ENCODE measurements around the gene PTPRU.
"Not testable (repeated sequence)": the region's sequence is repeated elsewhere in the genome, so short reads cannot be mapped to it uniquely, and the experiment has no call there.

PTPRU gene

DNA sequence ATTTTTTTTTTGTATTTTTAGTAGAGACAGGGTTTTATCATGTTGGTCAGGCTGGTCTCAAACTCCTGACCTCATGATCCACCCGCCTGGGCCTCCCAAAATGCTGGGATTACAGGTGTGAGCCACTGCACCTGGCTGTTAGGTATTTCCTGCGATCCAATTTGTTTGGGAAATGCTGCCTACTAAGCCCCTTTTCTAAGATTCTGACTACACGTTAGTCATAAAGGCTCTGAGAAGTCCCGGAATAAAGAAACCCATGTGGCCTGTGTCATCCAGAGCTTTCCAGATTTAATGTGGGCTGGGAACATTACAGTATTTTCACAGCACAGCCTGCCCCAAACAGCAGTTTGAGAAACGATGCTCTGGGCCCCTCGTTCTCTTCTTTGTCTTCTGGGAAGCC is 14.1 kb upstream of the PTPRU start:
- DNase-seq (ENCODE audit: low spot score), result not testable (repeated sequence)

DNA sequence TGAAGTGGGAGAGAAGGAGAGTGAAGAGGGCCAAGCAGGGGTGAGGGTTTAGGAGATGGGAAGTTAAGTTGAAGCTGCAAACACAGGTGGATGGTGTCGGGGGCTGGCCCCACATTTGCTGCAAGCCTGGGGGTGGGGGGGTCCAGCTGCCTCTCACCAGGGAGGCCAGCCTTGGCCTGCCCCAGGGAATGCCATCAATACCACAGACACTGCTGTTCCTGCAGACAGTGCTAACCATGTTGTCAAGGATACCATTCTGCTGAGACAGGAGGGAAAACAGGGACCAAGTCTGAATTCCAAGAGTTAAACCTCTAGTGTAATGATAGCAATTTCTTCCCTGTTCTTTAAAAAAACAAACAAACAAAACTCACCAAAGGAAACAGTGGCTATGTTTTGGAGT is 13.6 kb upstream of the PTPRU start:
- no peak for DNase-seq (ENCODE audit: low spot score)

DNA sequence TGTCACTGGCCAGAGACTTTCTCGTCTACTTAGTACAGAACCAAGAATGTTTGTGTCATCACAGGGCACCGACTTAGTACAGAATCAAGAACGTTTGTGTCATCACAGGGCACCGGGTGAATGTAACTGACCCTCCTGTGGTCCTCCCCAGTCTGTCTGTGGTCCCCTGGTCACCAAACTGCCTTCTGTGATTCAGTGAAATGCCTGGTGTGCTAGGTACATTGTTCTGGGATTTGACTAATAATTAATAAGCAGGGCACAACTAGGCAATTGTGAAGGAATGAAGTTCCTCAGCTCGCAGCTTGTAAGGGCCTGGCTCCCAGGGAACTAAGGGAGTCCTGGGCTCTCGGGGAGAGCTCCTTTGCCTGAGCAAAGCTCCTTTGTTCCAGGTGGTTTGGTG is 12.8 kb upstream of the PTPRU start:
- no peak for DNase-seq (ENCODE audit: low spot score)

DNA sequence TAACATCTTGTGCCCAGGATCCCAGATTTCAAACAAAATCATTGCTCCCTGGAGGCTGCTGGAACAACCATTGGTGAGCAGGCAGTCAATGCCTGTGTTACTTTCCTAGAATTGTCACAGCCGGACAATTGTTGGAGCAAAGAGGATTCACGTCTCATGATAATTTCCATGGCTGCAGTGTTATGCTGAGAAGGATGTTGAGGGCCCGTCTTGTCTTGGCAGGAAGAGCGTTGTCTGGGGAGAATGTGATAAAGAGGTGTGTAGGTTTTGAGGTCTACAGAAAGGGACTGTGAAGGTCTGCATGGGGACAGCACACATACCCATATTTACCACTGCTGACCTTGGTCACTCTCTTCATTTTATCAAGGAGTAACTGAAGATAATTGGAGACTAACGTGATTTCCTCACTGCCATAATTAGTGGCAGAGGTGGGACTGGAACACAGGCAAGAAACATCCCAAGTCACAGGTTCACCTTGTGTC is 11.9 kb upstream of the PTPRU start:
- DNase-seq (ENCODE audit: low spot score), result no peak

GRCh38 chr1:29225361-29225760 is 11.0 kb upstream of the PTPRU start:
- no peak for DNase-seq (ENCODE audit: low spot score)

GRCh38 chr1:29227511-29227910 is 8.8 kb upstream of the PTPRU start:
- DNase-seq (ENCODE audit: low spot score), result no peak

GRCh38 chr1:29230204-29230552 is 6.1 kb upstream of the PTPRU start:
- no peak for DNase-seq (ENCODE audit: low spot score)

- DNase-seq (ENCODE audit: low spot score), result peak; percentile 96
These were observed 5.6 kb upstream of the PTPRU start, which contains the start of gene MECR for GRCh38 chr1:29230553-29231378. TSS of gene MECR (minus strand) at chr1:29230934. CDS start at chr1:29230906, 28 bp downstream.

DNA sequence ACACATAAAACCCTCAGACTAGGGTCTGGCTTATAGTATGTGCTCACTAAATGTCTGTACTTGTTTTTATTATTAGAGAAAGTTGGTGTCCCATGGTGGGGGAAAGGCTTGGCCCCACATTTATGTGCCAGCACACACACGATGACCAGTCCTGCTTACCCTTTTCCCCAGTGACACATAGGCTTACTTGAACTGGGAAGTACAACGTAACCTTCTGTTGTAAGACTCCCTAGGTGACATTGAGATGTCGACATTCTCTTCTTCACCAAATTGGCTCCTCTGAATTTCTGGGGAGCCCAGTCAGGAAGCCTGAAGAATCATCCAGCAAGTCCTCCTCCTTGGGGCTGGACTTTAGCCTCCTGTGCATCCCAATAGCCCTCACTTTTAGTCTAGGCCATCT is 3.9 kb upstream of the PTPRU start:
- DNase-seq (ENCODE audit: low spot score), result no peak

GRCh38 chr1:29233693-29234092 is 2.6 kb upstream of the PTPRU start:
- no peak for DNase-seq (ENCODE audit: low spot score)

DNA sequence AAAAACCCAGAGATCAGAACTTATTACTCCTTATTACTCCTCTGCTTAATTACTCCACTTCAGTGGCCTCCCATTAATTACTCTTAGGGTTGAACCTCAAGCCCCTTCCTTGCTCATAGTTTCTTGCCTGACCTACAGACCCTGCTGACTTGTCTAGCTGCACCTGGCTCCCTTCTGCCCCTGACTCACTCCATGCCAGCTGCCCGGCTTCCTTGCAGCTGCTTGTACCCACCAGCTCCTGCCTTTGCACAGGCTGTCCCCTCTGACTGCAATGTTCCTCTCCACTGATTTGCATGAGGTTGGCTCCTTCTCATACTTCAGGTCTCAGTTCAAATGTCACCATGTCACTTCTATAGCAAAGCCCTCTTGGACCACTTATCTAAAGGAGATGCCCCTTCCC is 1.9 kb upstream of the PTPRU start:
- DNase-seq (ENCODE audit: low spot score), result no peak

DNA sequence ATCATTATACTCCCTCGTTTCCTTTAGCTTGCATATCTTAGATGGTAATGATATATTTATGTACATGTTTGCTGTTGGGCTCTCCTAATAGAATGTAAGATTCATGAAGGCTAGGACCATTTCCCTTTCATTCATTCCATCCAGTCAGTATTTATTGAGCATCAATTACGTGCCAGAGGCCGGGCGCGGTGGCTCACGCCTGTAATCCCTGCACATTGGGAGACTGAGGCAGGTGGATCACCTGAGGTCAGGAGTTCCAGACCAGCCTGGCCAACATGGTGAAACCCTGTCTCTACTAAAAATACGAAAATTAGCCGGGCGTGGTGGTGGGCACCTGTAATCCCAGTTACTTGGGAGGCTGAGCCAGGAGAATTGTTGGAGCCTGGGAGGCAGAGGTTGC is 1.4 kb upstream of the PTPRU start:
- DNase-seq (ENCODE audit: low spot score), result not testable (repeated sequence)

DNA sequence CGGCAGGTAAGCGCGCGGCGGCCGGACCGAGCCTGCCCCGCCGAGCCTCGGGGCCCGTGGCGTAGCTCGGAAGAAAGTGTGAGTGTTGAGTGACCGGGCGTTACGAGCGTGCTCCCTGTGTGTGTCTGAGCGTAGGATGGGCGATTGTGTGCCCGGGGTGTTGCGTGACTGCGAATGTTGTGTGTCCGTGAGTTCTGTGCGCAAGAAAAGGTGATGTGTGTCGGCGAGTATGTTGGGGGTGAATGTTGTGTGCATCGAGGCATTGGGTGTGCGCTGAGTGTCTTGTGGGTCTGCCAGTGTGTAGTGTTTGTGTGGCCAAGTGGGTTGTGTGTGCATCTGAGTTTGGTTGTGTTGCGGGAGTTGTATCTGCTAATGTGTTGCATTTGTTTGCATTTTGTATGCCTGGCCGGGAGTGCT is 398 bp downstream of the PTPRU start:
- DNase-seq (ENCODE audit: low spot score), result no peak

- DNase-seq (ENCODE audit: low spot score), result peak; percentile 71
These were observed 953 bp downstream of the PTPRU start for GRCh38 chr1:29237129-29237821.

DNA sequence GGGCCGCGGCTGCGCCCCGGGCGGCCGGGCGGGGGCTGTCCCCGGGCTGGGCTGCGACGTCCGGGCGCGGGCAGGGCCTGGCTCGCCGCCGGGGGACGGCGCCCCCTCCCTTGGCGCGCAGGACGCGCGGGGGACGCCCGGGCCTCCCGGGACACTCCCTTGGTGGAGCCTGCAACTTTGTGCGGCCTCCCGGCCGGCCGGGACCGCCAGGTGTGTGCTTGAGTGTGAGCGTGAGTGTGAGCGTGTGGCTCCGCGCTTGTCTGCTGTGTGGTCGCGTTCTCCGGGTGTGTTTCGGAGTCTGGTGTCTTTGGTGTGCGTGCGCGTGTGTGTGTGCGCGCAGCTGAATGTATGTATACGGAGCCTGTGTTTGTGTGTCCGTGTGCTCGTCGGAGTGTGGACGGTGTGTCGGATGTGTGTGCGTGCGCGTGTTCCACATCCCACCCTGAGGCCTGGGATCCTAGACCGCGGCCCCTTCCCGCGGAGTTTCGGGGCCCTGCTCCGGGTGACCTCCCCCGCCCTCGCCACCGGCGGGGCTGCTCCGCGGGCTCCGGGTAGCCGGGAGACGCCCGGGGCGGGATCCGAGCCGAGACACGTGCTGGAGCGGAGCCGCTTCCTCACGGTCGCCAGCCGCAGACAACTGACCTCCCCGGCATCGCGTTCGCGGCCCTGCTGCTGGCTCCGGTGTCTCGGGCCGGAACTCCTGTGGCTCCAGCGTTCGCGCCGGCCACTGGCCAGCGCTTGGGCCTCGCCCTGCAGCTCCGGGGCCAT is 1.7 kb downstream of the PTPRU start:
- DNase-seq (ENCODE audit: low spot score), result peak; percentile 68

DNA sequence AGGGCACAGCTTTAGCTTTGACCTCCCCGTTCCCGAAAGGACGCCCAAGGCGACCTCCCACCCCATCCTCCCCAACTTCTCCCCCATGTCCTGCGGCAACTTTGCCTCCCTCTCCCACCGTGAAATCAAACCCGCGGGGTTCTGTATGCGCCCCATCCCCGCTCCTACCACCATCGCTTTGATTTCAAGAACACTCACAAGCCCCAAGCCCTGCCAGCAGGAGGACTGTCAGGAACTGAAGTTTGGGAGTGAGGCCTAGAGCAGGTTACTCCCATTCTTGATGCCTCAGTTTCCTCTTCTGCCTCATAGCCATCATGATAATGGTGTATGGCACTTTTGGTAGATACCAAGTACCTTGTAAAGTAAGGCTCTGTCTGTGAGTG is 2.3 kb downstream of the PTPRU start:
- DNase-seq (ENCODE audit: low spot score), result no peak

DNA sequence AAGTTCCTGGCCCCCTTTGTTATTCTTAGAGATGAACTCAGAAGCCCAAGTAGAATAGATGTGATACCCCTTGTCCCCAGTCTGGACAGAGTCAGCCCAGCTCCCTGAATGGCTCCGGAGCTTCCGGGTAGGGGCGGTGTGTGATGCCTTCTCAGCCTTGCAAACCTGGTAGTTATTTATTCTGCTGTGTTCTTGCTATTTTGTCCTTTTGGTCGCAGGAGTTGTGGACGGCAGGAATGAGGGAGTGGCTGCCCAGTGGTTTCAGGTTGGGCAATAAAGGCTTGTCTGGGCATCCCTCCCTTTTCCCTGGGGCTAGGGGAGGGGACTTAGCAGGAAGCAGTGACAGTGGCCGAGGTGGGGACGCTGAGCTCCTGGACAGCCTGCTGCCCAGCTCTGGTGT is 2.8 kb downstream of the PTPRU start:
- no peak for DNase-seq (ENCODE audit: low spot score)

GRCh38 chr1:29240400-29240837 is 4.1 kb downstream of the PTPRU start:
- DNase-seq (ENCODE audit: low spot score), result peak; percentile 67

GRCh38 chr1:29240986-29241385 is 4.7 kb downstream of the PTPRU start:
- no peak for DNase-seq (ENCODE audit: low spot score)

GRCh38 chr1:29243023-29243870 is 6.9 kb downstream of the PTPRU start:
- no peak for DNase-seq (ENCODE audit: low spot score)

DNA sequence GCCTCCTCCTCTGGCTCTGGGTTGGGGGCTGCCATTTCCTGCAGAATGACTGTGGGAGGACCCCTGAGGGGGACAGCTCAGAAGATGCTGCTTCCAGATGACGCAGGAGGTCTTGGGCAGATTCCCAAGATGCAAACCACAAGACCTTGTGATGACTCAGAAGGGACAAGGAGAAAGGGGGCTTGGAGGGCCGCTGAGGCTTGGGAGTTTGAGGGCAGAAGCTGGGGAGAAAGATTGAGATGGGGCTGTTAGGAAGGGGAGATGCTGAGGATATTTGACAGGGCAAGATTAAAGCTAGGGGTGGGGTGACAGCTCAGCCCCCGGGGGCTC is 7.5 kb downstream of the PTPRU start:
- no peak for DNase-seq (ENCODE audit: low spot score)

DNA sequence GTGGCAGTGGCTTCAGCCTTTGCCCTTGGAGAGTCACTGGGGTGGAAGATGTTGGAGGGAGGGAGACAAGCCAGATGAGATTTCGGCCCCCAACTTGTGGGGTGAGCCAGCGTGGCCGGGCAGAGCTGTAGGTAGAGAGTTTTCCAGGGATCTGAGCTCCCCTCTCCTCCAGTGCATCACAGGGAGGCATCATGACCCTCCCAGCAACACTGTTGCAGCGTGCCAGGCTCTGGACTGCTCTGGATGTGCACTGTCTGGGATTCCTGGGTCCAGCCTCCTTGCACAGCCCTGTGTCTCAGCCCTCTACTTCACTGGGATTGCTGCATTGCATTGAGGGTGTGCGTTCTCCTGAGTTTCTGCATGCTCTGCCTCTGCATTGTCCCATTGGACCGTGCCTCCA is 8.9 kb downstream of the PTPRU start:
- peak; percentile 6 for DNase-seq (ENCODE audit: low spot score)
